K562 (cell line): ENCODE data around the gene DNASE1L3. TPM values are rescaled to one million over a fixed set of nuclear protein-coding genes. Genes with fewer than 3 reads are reported as not detected.

Source experiments
- E2F4 ChIP-seq: sonication (generic); formaldehyde crosslinking; IDR thresholded peaks from 2 replicates; pipeline ENCODE4 v1.8.0; 2022; ENCODE audit warnings: mild to moderate bottlenecking, low read depth, missing genetic modification reagents
- E4F1 ChIP-seq: fragments of 250-450 bp; sonication (Bioruptor Pico); IDR thresholded peaks from 2 replicates; pipeline ENCODE4 v1.5.0; 2021; ENCODE audit warnings: mild to moderate bottlenecking, borderline replicate concordance
- ESRRA ChIP-seq: fragments of 450-650 bp; IDR thresholded peaks from 2 replicates; pipeline ENCODE4 v1.6.1; 2014; ENCODE audit warnings: low read depth, mild to moderate bottlenecking, moderate library complexity, borderline replicate concordance
- HCFC1 ChIP-seq: IDR thresholded peaks from 2 replicates; pipeline ENCODE4 v1.6.1; 2012; ENCODE audit warnings: low read depth, low read length, improper control_type of control experiment
- MAZ ChIP-seq, 2 experiments: fragments of 450-650 bp in 1 of 2; sonication (generic) in 1 of 2; formaldehyde crosslinking; IDR thresholded peaks in 1 of 2; conservative IDR thresholded peaks in 1 of 2; 2 replicates each; pipeline versions ENCODE4 v1.4.0 to v1.5.0; 2020; ENCODE audit warnings: mild to moderate bottlenecking in 1 of 2, missing genetic modification reagents in 1 of 2
- MED1 ChIP-seq: sonication (generic); formaldehyde crosslinking; IDR thresholded peaks from 2 replicates; pipeline ENCODE4 v1.8.1; 2023; ENCODE audit warnings: missing genetic modification reagents, borderline replicate concordance
- MTA1 ChIP-seq: fragments of 450-650 bp; IDR thresholded peaks from 2 replicates; pipeline ENCODE4 v1.6.1; 2017; ENCODE audit warnings: borderline replicate concordance
- NELFE ChIP-seq: IDR thresholded peaks from 2 replicates; pipeline ENCODE4 v1.6.1; 2011; ENCODE audit warnings: mild to moderate bottlenecking; ENCODE audit not compliant: insufficient read depth, insufficient read length
- NFE2L1 ChIP-seq: fragments of 450-650 bp; IDR thresholded peaks from 2 replicates; pipeline ENCODE4 v1.6.1; 2016; ENCODE audit warnings: missing genetic modification characterization, low read depth, mild to moderate bottlenecking, missing compliant biosample characterization, moderate library complexity, borderline replicate concordance
- NR2C1 ChIP-seq, 2 experiments: fragments of 450-650 bp; IDR thresholded peaks; 2 replicates each; pipeline ENCODE4 v1.6.1; 2017; ENCODE audit warnings: mild to moderate bottlenecking in 2 of 2, antibody characterized with exemption in 1 of 2, inconsistent platforms in 1 of 2, missing compliant biosample characterization in 1 of 2, missing genetic modification characterization in 1 of 2
- RB1 ChIP-seq: fragments of 450-650 bp; IDR thresholded peaks from 2 replicates; pipeline ENCODE4 v1.6.1; 2017; ENCODE audit warnings: low read depth, mild to moderate bottlenecking
- RCOR1 ChIP-seq, 2 experiments: IDR thresholded peaks; 2 replicates each; pipeline ENCODE4 v1.6.1; 2012; ENCODE audit warnings: low read depth in 2 of 2, low read length in 2 of 2, borderline replicate concordance in 1 of 2, improper control_type of control experiment in 1 of 2
- SAFB2 ChIP-seq: fragments of 200-400 bp; formaldehyde crosslinking; IDR thresholded peaks from 2 replicates; pipeline ENCODE4 v1.6.1; 2018; ENCODE audit warnings: borderline replicate concordance, low read length, low read depth, moderate library complexity; ENCODE audit not compliant: severe bottlenecking
- STAG1 ChIP-seq: sonication (generic); formaldehyde crosslinking; IDR thresholded peaks from 2 replicates; pipeline ENCODE4 v1.5.0; 2020; ENCODE audit warnings: missing genetic modification reagents, borderline replicate concordance
- ZFP30 ChIP-seq: fragments of 250-450 bp; sonication (Bioruptor Pico); IDR thresholded peaks from 2 replicates; pipeline ENCODE4 v1.8.0; 2022; ENCODE audit warnings: moderate library complexity, mild to moderate bottlenecking, inconsistent platforms, borderline replicate concordance
- polyA plus RNA-seq, 8 experiments: library from polyadenylated mRNA; depleted of rRNA in 4 of 8; stranded (reverse) in 5 of 8; unstranded in 3 of 8; fragments of >200 nt; fragmentation: Nextera tagmentation in 2 of 8; fragmentation: Illumina TruSeq in 1 of 8; extraction: Ambion mirVana in 2 of 8; extraction: Trizol in 1 of 8; gene quantifications; 2 replicates each; pipeline versions ENCODE4 v1.2.1 to v1.2.3, GENCODE V29; 2011 to 2014; ENCODE audit warnings: inconsistent platforms in 1 of 8, missing spikeins in 1 of 8
- total RNA-seq, 7 experiments: library from RNA; depleted of rRNA in 6 of 7; stranded (reverse); fragments of >200 nt in 6 of 7; fragmentation: Illumina TruSeq in 2 of 7; extraction: Trizol in 2 of 7; gene quantifications; 2 replicates each; pipeline versions ENCODE4 v1.2.1 to v1.2.3, GENCODE V29; 2011 to 2021; ENCODE audit warnings: low replicate concordance in 1 of 7
- TF ChIP-seq, protein P1 (sequence below): fragments of 450-650 bp; IDR thresholded peaks from 2 replicates; pipeline ENCODE4 v1.7.0; 2016; ENCODE audit warnings: borderline replicate concordance

DNASE1L3 gene
- total and polyA plus RNA-seq, 9 of the 15 experiments (the other 6 are each of a cell fraction or from before 2014, with no cell fraction given) = 0.06 TPM; not detected in 8

- TF ChIP-seq E2F4 (CRISPR knock-in tag) = no peak
- TF ChIP-seq MED1 = no peak
- no peak for TF ChIP-seq NR2C1 (IDR thresholded peaks at IDR 0.05)
- TF ChIP-seq NR2C1 (tag; IDR thresholded peaks at IDR 0.05) = no peak
- peak; percentile 47; the same call in 1 of the 2 replicates for TF ChIP-seq ESRRA
- no peak for TF ChIP-seq MTA1
- no peak for TF ChIP-seq NELFE
- TF ChIP-seq HCFC1 = no peak
- no peak for TF ChIP-seq SAFB2
- peak in 1 of 2 experiments; percentile 53; a peak in 1 of 4 replicates for TF ChIP-seq RCOR1 (IDR thresholded peaks at IDR 0.05; ENCODE audit: borderline replicate concordance in 1 of 2, low read depth in 2 of 2, low read length in 2 of 2)
- TF ChIP-seq NFE2L1 (tag) = no peak
- no peak for TF ChIP-seq ZFP30 (CRISPR knock-in tag)
- TF ChIP-seq E4F1 (CRISPR knock-in tag) = no peak
- TF ChIP-seq MAZ (CRISPR knock-in tag; conservative IDR thresholded peaks at IDR 0.05 in 1 of 2, IDR thresholded peaks at IDR 0.05 in 1 of 2) = peak in 1 of 2 experiments; percentile 75; a peak in 2 of 4 replicates
- peak; percentile 63; the same call in 1 of the 2 replicates for TF ChIP-seq RB1
- TF ChIP-seq STAG1 (CRISPR knock-in tag) = peak; percentile 62; the same call in 1 of the 2 replicates
- TF ChIP-seq, protein P1, sequence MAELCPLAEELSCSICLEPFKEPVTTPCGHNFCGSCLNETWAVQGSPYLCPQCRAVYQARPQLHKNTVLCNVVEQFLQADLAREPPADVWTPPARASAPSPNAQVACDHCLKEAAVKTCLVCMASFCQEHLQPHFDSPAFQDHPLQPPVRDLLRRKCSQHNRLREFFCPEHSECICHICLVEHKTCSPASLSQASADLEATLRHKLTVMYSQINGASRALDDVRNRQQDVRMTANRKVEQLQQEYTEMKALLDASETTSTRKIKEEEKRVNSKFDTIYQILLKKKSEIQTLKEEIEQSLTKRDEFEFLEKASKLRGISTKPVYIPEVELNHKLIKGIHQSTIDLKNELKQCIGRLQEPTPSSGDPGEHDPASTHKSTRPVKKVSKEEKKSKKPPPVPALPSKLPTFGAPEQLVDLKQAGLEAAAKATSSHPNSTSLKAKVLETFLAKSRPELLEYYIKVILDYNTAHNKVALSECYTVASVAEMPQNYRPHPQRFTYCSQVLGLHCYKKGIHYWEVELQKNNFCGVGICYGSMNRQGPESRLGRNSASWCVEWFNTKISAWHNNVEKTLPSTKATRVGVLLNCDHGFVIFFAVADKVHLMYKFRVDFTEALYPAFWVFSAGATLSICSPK = no peak
Observed at GRCh38 chr3:58177747-58178527, 32.8 kb downstream of the DNASE1L3 start (continued).
